Measurements from ENCODE around the gene POU4F3.

DNA sequence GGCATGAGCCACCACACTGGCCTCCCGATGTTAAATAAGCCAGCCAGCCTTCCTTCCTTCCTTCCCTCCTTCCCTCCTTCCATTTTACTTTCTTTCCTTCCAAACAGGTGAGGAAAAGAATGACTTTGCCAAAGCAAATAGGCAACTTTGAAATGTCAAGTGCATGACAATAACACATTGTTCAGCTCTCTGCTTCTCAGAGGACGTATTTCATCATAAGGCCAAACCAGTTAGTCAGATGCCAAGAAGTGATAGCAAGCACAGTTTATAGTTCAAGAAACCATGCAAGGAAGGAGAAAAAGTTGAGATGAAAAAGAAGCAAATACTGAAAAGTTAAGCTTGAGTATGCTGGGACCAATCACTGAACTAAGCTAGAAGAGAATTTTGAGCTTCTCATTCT is 29.5 kb downstream of the POU4F3 start:
- TF ChIP-seq, protein P1, sequence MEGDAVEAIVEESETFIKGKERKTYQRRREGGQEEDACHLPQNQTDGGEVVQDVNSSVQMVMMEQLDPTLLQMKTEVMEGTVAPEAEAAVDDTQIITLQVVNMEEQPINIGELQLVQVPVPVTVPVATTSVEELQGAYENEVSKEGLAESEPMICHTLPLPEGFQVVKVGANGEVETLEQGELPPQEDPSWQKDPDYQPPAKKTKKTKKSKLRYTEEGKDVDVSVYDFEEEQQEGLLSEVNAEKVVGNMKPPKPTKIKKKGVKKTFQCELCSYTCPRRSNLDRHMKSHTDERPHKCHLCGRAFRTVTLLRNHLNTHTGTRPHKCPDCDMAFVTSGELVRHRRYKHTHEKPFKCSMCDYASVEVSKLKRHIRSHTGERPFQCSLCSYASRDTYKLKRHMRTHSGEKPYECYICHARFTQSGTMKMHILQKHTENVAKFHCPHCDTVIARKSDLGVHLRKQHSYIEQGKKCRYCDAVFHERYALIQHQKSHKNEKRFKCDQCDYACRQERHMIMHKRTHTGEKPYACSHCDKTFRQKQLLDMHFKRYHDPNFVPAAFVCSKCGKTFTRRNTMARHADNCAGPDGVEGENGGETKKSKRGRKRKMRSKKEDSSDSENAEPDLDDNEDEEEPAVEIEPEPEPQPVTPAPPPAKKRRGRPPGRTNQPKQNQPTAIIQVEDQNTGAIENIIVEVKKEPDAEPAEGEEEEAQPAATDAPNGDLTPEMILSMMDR (IDR thresholded peaks at IDR 0.05) = no peak
- no peak for TF ChIP-seq POLR2AphosphoS5 (IDR thresholded peaks at IDR 0.05)
- no peak for TF ChIP-seq POLR2A (IDR thresholded peaks at IDR 0.05)

Measured in transverse colon (tissue), 4 donors.